ENCODE data around the gene VEGFC. TPM values are rescaled to one million over a fixed set of nuclear protein-coding genes. Genes with fewer than 3 reads are reported as not detected.

The VEGFC gene
- total RNA-seq, 1 donor from 2014 or later, result 11.1 TPM

DNA sequence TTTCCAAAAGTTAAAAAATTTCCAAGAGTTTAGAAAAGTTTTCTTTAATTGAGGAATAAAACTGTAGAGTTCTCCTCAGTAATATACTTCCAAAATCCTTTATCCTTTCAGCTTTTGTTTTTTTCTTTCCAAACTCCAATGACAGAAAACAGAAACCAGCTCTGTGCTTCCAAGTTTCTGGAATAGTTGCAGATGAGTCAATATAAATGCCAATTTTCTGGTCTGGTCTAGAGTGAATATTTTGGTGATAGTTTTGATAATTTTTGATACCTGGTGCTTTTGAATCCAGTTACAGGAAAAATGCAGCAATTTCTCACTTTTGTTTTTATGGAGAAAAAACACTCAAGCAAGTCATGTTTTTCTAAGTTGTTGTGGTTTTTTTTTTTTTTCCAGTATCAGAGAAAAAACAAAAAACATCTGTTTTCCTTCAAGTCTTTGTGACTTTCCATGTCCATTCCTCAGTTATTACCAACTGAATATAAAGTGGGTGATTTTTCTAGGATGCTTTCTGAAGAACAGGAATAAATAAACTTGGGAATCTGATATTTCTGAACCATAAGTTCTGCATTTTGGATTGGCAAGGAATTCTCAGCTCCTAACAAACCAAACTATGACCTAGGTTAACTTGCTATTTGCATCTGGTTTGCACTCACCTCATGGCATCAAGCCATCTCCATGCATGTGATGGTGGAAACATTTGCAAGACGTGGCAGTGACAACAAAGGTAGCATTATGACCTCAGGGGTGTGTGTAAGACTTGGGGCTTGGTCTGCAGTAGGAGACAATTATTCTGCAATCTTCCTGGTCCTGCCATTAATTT lies 139.1 kb downstream of the VEGFC start:
- Mint-ChIP-seq H3K4me1 (ENCODE audit: low read depth) (no peaks in the 10 kb centered on the region), H3K27me3 (ENCODE audit: low read depth) (peaks cover 4% of the 10 kb centered on the region), H3K36me3 (ENCODE audit: low read depth) (no peaks in the 10 kb centered on the region), H3K9me3 (ENCODE audit: low read depth) (no peaks in the 10 kb centered on the region), H3K4me3 (ENCODE audit: unreplicated experiment) (no peak overlapping the region), H3K27ac (ENCODE audit: unreplicated experiment) (no peak overlapping the region)
- TF ChIP-seq, protein P1, sequence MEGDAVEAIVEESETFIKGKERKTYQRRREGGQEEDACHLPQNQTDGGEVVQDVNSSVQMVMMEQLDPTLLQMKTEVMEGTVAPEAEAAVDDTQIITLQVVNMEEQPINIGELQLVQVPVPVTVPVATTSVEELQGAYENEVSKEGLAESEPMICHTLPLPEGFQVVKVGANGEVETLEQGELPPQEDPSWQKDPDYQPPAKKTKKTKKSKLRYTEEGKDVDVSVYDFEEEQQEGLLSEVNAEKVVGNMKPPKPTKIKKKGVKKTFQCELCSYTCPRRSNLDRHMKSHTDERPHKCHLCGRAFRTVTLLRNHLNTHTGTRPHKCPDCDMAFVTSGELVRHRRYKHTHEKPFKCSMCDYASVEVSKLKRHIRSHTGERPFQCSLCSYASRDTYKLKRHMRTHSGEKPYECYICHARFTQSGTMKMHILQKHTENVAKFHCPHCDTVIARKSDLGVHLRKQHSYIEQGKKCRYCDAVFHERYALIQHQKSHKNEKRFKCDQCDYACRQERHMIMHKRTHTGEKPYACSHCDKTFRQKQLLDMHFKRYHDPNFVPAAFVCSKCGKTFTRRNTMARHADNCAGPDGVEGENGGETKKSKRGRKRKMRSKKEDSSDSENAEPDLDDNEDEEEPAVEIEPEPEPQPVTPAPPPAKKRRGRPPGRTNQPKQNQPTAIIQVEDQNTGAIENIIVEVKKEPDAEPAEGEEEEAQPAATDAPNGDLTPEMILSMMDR (IDR thresholded peaks at IDR 0.05), result no peak
- DNase-seq (ENCODE audit: low spot score), result no peak

DNA sequence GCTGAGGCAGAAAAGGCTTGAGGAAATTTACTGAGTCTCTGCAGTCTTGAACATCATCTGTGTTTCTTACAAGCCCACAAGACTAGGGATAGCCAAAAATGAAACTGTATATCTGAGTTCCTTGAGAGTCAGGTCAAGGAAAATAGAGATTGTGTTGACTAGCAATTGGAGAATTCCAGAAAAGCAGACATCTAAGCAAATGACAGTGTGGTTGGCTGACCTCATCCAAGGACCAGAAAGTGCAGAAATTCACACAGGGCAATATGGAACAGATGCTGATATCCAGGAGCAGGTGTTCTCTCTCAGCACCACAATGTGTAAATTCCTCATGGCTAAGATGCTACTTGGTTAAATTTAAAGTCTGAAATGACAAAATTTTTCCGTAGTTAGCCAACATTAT lies 146.4 kb downstream of the VEGFC start:
- Mint-ChIP-seq H3K27me3 (ENCODE audit: low read depth) (peaks cover 26% of the 10 kb centered on the region), H3K9me3 (ENCODE audit: low read depth) (peaks cover 5% of the 10 kb centered on the region), H3K4me1 (ENCODE audit: low read depth) (no peaks in the 10 kb centered on the region), H3K4me3 (ENCODE audit: unreplicated experiment) (no peak overlapping the region), H3K36me3 (ENCODE audit: low read depth) (peaks cover 2% of the 10 kb centered on the region), H3K27ac (ENCODE audit: unreplicated experiment) (no peak overlapping the region)
- TF ChIP-seq, protein P1 (IDR thresholded peaks at IDR 0.05), result no peak
- no peak for DNase-seq (ENCODE audit: low spot score)

DNA sequence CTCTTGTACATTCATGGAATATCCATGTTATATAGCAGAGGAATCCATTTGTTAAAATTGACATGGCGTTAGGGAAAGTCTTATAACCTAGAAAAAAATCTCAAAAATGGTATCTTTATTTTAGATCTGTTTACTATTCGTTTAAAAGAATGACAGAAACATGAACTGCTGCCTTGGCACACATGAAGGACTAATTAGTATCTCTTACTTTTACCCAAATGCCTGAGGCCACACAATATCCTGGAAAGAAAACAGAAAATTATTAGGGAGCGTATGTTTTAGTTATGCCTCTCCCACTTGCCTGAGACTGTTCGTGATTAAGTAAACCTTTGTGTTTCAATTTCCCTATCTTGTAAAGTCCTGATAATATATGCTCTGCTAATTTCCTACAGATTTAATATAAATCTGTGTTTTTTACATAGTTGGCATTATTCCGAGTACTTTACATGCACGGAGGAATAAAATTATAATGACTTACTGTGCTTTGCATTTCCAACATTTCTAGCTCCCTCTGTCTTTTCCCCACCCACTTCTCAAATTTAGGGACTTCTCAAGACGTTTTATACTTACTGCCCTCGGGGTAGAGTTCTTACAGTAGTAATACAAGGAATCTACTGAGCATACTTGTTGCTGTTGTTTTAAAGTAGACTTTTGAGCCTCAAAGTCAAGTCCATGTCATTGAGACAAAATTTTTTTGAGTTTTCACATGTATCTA lies 147.3 kb downstream of the VEGFC start:
- no peak overlapping the region for H3K4me3 Mint-ChIP-seq (ENCODE audit: unreplicated experiment)
- no peaks in the 10 kb centered on the region for H3K4me1 Mint-ChIP-seq (ENCODE audit: low read depth)
- H3K36me3 Mint-ChIP-seq (ENCODE audit: low read depth), result peaks cover 2% of the 10 kb centered on the region
- no peak overlapping the region for H3K27ac Mint-ChIP-seq (ENCODE audit: unreplicated experiment)
- no peak for DNase-seq (ENCODE audit: low spot score)
- TF ChIP-seq, protein P1 (IDR thresholded peaks at IDR 0.05), result no peak
- H3K27me3 Mint-ChIP-seq (ENCODE audit: low read depth), result peaks cover 26% of the 10 kb centered on the region
- peaks cover 5% of the 10 kb centered on the region for H3K9me3 Mint-ChIP-seq (ENCODE audit: low read depth)

DNA sequence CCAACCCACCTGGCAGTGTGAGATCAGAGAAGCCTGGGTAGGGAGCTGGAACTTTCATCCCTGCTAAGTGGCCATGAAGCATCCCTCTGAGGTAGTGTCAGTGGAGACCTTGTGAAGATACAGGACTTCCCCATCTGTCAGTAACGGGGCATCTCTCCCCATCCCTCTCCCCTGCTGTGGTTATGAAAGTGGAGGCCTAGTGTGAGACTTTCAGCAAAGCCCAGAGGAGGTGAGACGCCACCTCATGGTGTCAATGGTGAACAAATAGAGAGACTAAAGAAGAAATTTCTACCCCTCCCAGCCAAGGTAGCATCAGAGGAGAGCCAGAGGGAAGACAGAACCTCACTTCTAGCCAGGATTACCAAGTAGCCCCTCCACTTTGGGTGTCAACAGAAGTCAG lies 150.2 kb downstream of the VEGFC start:
- peaks cover 3% of the 10 kb centered on the region for H3K9me3 Mint-ChIP-seq (ENCODE audit: low read depth)

DNA sequence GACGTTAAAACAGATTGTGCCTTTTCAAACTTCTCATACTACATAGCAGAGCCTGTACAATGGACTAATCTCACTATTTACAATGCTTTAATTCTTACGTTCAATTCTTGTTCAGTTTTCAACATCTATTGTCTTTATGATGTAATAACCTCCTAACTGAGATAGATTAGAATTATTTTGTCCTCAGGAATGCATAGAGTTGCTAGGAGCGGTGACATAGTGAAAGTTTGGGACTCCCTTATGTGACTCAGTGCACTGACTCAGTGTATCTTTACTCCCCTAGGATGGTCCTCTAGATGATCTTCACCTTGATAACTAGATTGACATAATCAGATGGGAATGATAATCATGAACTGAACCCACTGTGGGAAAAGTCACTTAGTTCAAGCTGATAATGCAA lies 151.5 kb downstream of the VEGFC start:
- no peak for DNase-seq (ENCODE audit: low spot score)
- peaks cover 16% of the 10 kb centered on the region for H3K27me3 Mint-ChIP-seq (ENCODE audit: low read depth)
- TF ChIP-seq, protein P1 (IDR thresholded peaks at IDR 0.05), result no peak
- no peak overlapping the region for H3K27ac Mint-ChIP-seq (ENCODE audit: unreplicated experiment)
- no peak overlapping the region for H3K4me3 Mint-ChIP-seq (ENCODE audit: unreplicated experiment)
- H3K9me3 Mint-ChIP-seq (ENCODE audit: low read depth), result peaks cover 3% of the 10 kb centered on the region
- no peaks in the 10 kb centered on the region for H3K4me1 Mint-ChIP-seq (ENCODE audit: low read depth)
- H3K36me3 Mint-ChIP-seq (ENCODE audit: low read depth), result no peaks in the 10 kb centered on the region

More for the DNA sequence above, 150.2 kb downstream of the VEGFC start:
- Mint-ChIP-seq H3K27me3 (ENCODE audit: low read depth) (peaks cover 22% of the 10 kb centered on the region), H3K4me3 (ENCODE audit: unreplicated experiment) (no peak overlapping the region), H3K27ac (ENCODE audit: unreplicated experiment) (no peak overlapping the region), H3K4me1 (ENCODE audit: low read depth) (no peaks in the 10 kb centered on the region), H3K36me3 (ENCODE audit: low read depth) (peaks cover under 1% of the 10 kb centered on the region)
- TF ChIP-seq, protein P1 (IDR thresholded peaks at IDR 0.05), result no peak
- no peak for DNase-seq (ENCODE audit: low spot score)

Measured in chondrocyte (in vitro differentiated cells).